ENCODE data around the gene HJV. TPM values are rescaled to one million over a fixed set of nuclear protein-coding genes. Genes with fewer than 3 reads are reported as not detected.

Gene HJV
- total RNA-seq, 1 experiment from 2014 or later = not detected

DNA sequence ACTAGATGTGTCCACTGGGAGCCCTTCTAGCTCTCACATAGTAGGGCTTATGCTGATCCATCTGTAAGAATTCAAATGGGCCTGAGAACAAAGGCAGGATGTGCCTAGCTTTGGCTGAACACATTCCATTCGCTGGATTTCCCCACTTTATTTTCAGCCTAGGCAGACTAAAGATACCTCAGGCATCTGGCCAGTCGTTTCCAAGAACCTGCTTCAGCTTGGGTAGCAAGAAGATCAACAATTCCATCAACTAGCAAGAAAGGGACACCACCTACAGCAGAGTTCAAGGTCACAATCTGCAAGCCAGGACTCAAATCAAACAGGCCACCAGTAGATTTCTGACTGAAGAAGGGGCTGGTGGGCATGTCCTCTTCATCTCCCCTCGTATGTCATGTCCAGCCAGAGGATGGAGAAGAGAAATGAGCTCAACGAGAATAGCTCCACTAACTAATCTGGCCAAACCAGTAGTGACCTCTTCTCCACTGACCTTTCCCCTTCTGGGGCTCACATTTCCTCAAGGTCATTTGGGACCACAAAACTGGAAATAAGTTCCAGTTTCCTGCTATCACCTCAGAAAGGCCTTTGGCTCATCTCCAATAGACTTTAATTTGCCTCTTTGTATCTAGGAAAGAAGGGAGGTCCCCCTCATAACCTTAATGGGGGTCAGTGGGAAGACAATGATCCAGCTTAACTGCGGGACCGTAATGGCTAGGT is 39.4 kb downstream of the HJV start:
- H2AK5ac ChIP-seq (ENCODE audit: insufficient read length, low read length) = no peak overlapping the region
- H3K27ac Mint-ChIP-seq = peak overlapping the region in 1 of 3 experiments; percentile 72; a peak in 1 of 7 replicates
- H3K79me2 ChIP-seq (ENCODE audit: insufficient read depth, low read length) = no peaks in the 10 kb centered on the region
- no peak for TF ChIP-seq CTCF (conservative IDR thresholded peaks at IDR 0.05)
- H4K8ac ChIP-seq (replicated peaks; ENCODE audit: insufficient read length, low read depth, low read length) = no peak overlapping the region
- H3K9ac ChIP-seq (ENCODE audit: extremely low read depth, insufficient read length, low read length) = no peak overlapping the region
- peaks cover 23 to 30% of the 10 kb centered on the region in 2 experiments for H3K4me1 Mint-ChIP-seq
- no peak overlapping the region for H3K23ac ChIP-seq (ENCODE audit: insufficient read length, low read depth, low read length)
- no peak overlapping the region for H2BK120ac ChIP-seq (ENCODE audit: low read depth, low read length, poor library complexity, severe bottlenecking)
- H4K91ac ChIP-seq (ENCODE audit: insufficient read length, low read depth, low read length) = no peak overlapping the region
- H2BK20ac ChIP-seq (ENCODE audit: low read depth, low read length, poor library complexity, severe bottlenecking) = no peak overlapping the region
- WGBS (ENCODE audit: extremely low coverage, insufficient read length, low lambda C conversion rate) = no CpG with 5 or more reads among the region's 6 CpGs
- H2BK12ac ChIP-seq (ENCODE audit: insufficient read length, low read depth, low read length) = no peak overlapping the region
- H3K36me3 Mint-ChIP-seq (ENCODE audit: insufficient read depth in 1 of 3, low read depth in 3 of 3) = no peaks in the 10 kb centered on the region
- H3K18ac ChIP-seq (ENCODE audit: insufficient read length, low read depth, low read length) = no peak overlapping the region
- peaks cover 17% of the 10 kb centered on the region for H3K4me1 ChIP-seq (ENCODE audit: insufficient read depth, low read length)
- H4K5ac ChIP-seq (ENCODE audit: insufficient read length, low read depth, low read length) = no peak overlapping the region
- no peak overlapping the region for H2AFZ ChIP-seq (ENCODE audit: low read length)
- no peaks in the 10 kb centered on the region for H3K9me3 Mint-ChIP-seq
- H3K4me2 ChIP-seq (ENCODE audit: insufficient read depth, insufficient read length, low read length) = no peak overlapping the region
- H3K27me3 ChIP-seq (ENCODE audit: insufficient read depth, low read length) = no peaks in the 10 kb centered on the region
- peaks cover 5% of the 10 kb centered on the region for H3K27me3 Mint-ChIP-seq (ENCODE audit: low read depth)
- no peak overlapping the region for H3T11ph ChIP-seq (ENCODE audit: low read length)
- H3K4ac ChIP-seq (ENCODE audit: low read depth, low read length) = no peak overlapping the region
- H3K56ac ChIP-seq (ENCODE audit: insufficient read length, low read depth, low read length) = no peak overlapping the region
- H3K9me3 ChIP-seq (ENCODE audit: control insufficient read depth, low read depth, low read length) = no peaks in the 10 kb centered on the region
- no peak overlapping the region for H2BK5ac ChIP-seq (ENCODE audit: insufficient read length, low read length)
- no peak overlapping the region for H3K4me3 Mint-ChIP-seq
- no peak overlapping the region for H3K27ac ChIP-seq (ENCODE audit: insufficient read length, low read depth, low read length)
- H2BK15ac ChIP-seq (ENCODE audit: low read depth, low read length) = no peak overlapping the region
- H3K14ac ChIP-seq (ENCODE audit: insufficient read depth, low read length) = no peak overlapping the region
- DNase-seq = no peak
- H4K20me1 ChIP-seq (ENCODE audit: control insufficient read depth, insufficient read depth, insufficient read length) = no peaks in the 10 kb centered on the region
- H3K23me2 ChIP-seq (ENCODE audit: insufficient read length, low read depth, low read length, poor library complexity, severe bottlenecking) = no peaks in the 10 kb centered on the region
- H3K79me1 ChIP-seq (ENCODE audit: insufficient read depth, low read depth, low read length, poor library complexity, severe bottlenecking) = no peaks in the 10 kb centered on the region

Measured in H9 (cell line).